ENCODE data around the gene CELF2.

The CELF2 gene

GRCh38 chr10:11206676-11207559 is 189.2 kb downstream of the CELF2 start:
- DNase-seq = no peak

GRCh38 chr10:11207560-11207844 is 189.8 kb downstream of the CELF2 start:
- DNase-seq = no peak

DNA sequence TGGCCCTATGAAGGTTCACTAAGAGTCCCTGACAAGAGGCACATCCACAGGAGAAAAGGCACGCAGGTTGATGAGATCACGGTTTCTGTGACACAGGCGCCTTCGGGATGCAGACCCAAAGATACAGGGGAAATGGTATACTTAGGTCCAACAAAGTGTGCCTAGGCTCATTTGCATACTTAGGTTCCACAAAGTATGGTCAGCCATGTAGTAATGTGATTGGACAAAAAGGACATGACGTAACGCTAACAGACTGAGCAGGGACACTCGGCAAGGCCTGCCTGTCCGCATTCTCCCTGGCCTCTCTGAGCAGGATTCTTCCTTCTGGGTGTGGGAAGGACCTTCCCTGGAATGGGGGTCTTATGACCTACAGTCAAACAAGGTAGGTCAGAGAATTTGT is 190.6 kb downstream of the CELF2 start:
- DNase-seq = no peak

GRCh38 chr10:11208908-11209829 is 191.5 kb downstream of the CELF2 start:
- DNase-seq = peak; percentile 28

DNA sequence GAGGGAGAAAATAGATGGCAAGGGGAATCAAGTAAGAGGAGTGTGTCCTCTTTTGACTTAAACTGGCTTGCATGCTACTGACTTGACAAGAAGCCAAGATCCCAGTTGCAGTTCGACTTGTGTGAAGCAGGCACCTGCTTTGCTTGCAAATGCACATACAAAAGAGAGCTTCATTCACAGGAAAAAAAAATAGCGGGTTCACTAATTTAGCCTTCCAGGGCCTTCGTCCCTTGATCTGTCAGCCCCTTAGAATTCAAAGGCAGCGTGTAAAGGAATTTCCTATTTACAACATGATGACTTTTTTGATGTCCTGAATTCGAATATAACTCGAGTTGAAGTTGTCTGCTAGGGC is 192.1 kb downstream of the CELF2 start:
- DNase-seq = no peak

- DNase-seq = no peak
Measured at GRCh38 chr10:11210211-11210922, 192.7 kb downstream of the CELF2 start.

- no peak for DNase-seq
Measured at GRCh38 chr10:11212288-11213085, 194.8 kb downstream of the CELF2 start.

GRCh38 chr10:11213137-11213536 is 195.5 kb downstream of the CELF2 start:
- no peak for DNase-seq

DNA sequence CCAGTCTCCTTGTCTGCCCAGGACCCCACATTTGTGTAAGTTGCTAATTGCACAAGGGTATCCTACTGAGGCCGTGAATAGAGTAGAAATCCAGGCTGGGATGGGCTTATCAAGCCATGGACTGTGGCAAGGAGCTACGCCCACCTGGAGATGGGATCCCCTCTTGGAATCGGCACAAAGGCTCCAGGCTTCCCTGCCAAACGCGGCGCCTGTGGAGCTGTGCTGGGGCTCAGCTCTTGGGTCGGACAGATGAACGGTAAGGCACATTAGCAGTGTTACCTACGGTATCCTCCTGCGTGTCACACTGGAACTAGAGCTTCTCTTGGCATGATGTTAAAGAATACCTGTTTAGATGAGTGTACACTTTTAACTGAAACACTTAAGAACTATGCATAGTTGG is 196.7 kb downstream of the CELF2 start:
- DNase-seq = no peak

DNA sequence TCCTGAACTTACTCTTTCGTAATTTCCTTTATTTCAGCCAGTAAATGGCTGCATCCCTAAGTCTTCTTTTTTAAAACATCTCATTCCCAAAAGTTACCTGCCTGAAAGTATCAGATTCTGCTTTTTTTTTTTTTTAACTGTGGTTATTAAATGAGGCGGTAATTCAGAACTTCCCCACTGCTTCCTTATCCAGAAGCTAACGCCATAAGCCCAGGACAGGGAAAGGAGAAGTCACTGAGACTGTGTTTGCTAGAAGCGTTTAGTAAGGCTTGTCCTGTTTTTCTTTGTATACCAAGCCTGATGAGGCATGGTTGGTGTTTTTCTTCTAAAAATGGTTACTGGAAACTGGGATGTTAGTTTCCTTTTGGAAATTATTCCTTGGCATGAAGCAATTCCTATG is 197.8 kb downstream of the CELF2 start:
- DNase-seq = no peak

- DNase-seq = no peak
Measured at GRCh38 chr10:11217521-11217920, 199.8 kb downstream of the CELF2 start.

- DNase-seq = peak; percentile 67
Measured at GRCh38 chr10:11218395-11218794, 200.7 kb downstream of the CELF2 start.

DNA sequence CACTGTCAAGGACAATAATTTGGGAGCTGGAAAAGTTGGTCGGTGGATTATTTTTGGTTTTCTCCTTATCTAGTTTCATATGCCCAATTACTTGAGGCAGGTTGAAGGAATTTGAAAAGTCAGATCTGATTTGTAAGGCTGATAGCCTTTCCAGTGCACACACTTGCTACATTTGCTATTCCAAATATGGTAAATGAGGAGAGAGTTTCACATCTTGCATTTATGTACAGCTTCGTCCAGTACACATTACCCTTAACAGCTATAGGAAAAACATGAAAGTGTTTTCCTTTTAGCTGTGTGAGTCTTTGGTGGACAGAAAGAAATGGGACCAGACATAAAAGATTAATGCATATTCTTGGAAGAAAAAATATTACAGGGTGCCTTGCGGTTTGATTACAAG is 201.8 kb downstream of the CELF2 start:
- DNase-seq = no peak

GRCh38 chr10:11223081-11223480 is 205.4 kb downstream of the CELF2 start:
- no peak for DNase-seq

DNA sequence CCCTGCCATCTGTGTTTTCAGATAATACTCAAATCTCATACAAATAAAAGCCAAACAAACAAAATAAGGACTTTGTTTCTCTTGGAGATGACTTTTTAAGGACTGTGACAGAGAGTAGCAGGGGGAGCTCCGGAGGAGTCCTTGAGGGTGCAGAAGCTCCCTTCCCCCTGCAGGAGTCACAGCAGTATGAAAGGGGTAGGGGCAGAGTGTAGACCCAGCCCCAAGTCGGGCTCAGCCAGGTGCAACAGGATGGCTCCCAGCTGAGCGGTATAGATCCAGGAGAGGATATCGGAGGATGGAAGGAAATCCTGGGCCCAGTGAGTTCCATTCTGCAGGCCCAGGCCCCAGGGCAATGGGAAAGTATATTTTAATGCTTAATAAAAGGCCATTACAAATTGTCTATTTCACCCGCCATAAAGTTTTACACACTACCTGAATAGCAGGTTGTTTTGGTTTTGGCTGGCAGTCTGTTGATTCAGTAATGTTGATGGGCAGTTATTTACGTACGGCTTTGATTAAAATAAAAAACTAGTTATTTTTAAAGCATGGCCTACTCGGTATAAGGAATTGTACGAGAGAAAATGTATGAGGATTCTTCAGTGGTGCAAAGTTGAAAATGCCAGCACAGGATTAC is 206.0 kb downstream of the CELF2 start:
- no peak for DNase-seq

GRCh38 chr10:11224321-11224720 is 206.6 kb downstream of the CELF2 start:
- DNase-seq = no peak

DNA sequence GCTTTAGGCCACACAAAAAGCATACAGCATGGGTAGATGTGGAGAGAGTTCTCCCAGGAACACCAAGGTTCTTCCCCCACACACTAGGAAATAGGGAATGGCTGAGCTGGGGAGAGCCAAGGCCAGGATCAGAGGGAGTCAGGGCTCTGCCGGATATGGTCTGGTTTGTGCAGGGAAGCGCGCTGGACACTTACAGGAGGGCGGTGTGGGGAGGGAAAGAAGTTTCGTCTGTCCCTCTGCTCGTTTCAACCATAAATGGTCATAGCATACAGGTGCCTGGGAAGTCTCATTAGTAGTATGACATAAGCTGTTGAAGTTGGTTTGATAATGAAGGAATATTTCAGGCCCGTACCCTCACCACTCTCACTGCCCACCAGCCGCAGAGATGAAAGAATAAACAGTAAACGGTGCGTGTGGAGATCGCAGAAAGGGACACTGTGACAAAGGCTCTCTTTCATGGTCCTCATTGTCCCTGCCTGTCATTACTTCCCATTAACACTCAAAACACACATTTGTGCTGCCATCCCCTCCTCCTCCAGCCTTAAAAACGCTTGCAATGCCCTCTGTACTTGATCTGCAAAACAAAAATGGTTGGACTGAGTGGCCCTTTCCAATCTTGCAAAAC is 207.2 kb downstream of the CELF2 start:
- no peak for DNase-seq

DNA sequence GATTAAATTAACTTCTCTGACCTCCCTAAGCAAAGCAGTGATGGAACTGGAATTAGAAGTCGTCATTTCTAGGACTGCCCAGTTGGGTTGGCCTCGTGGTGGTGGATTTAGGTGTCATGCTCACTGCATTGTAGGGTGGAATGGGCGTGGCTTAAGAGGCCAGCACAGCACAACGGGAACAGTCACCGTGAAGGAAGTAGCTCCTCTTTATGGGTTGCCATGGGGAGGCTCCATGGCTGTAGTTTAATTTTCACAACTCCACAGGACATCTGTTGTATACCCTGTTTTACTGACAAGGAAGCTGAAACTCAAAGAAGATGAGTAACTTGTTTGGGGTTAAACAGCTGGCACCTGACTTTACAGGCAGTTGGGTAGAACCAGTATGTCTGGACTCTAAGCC is 208.3 kb downstream of the CELF2 start:
- peak; percentile 78 for DNase-seq

DNA sequence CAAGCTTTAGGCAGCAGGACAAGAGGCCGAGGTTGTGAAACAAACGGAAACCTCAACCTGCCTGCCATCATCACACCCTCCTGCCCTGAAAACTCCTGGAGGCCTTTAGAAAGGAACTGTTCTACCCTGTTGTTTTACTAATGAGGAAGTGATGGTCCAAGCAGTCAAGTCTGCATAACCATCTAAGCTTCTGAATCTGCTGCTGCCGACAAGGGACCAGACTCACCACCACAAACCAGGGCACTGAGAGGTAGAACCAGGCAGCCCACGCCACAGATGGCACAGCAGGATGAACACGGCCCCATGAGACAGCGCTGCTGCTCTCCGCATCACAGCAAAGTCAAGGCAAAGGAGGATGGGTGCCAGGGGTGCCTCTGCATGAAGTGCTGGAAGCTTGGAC is 209.4 kb downstream of the CELF2 start:
- no peak for DNase-seq

GRCh38 chr10:11229893-11230292 is 212.2 kb downstream of the CELF2 start:
- no peak for DNase-seq

DNA sequence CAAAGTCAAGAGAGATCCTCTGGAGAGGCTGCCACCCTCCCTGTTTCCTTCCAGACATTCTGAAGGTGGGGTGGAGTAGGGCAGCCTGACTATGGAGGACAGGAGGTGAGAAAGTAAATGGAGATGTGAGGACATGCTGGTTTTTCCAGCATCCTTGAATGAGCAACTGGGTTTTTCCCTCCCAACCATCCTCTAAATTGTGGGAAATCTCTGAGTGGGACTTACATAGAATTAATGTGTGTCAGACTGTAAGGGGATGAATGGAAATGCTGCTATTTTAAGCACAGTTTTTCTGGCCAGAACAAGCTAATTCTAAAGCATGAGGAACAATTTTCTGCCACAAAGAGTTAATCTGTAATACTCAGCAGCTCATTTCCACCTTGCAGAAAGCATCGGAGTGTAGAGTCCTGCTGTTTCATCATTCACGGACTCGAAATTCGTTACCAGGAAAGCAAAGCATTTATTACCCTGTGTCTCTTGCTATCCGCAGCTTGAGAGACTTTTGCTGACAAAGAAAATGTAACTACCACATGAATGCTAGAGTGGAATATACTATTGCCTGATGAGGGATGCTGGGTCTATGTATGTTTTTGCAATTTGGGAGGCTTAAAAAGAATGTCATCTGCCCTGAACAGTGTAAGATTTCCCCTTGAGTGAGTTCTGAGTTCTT is 213.0 kb downstream of the CELF2 start:
- DNase-seq = no peak

Measured in CD4-positive, alpha-beta T cell treated with Interleukin-4 for 4 hours (primary cell).